HepG2 (cell line): ENCODE results near the gene RAB32.

Experiments
- BCL6 ChIP-seq: IDR thresholded peaks from 2 replicates; pipeline ENCODE4 v1.6.1; 2016; ENCODE audit warnings: missing genetic modification reagents, missing compliant biosample characterization
- CTCF ChIP-seq: sonication (generic); formaldehyde crosslinking; IDR thresholded peaks from 2 replicates; pipeline ENCODE4 v1.5.0; 2020; ENCODE audit warnings: mild to moderate bottlenecking, missing genetic modification reagents, moderate library complexity
- DR1 ChIP-seq: sonication (generic); formaldehyde crosslinking; IDR thresholded peaks from 2 replicates; pipeline ENCODE4 v1.8.0; 2021; ENCODE audit warnings: mild to moderate bottlenecking, missing genetic modification reagents, inconsistent platforms
- NFIC ChIP-seq: IDR thresholded peaks from 2 replicates; pipeline ENCODE4 v1.6.1; 2012; ENCODE audit warnings: mild to moderate bottlenecking, low read length, inconsistent platforms
- USF2 ChIP-seq, 2 experiments: sonication (generic) in 1 of 2; formaldehyde crosslinking in 1 of 2; IDR thresholded peaks; 2 replicates each; pipeline versions ENCODE4 v1.5.1 to v1.6.1; 2011 to 2020; ENCODE audit warnings: borderline replicate concordance in 1 of 2, low read depth in 1 of 2, low read length in 1 of 2, mild to moderate bottlenecking in 1 of 2, missing genetic modification reagents in 1 of 2, moderate library complexity in 1 of 2
- ZNF777 ChIP-seq: sonication (generic); formaldehyde crosslinking; IDR thresholded peaks from 2 replicates; pipeline ENCODE4 v1.4.0; 2020; ENCODE audit warnings: missing genetic modification reagents

DNA sequence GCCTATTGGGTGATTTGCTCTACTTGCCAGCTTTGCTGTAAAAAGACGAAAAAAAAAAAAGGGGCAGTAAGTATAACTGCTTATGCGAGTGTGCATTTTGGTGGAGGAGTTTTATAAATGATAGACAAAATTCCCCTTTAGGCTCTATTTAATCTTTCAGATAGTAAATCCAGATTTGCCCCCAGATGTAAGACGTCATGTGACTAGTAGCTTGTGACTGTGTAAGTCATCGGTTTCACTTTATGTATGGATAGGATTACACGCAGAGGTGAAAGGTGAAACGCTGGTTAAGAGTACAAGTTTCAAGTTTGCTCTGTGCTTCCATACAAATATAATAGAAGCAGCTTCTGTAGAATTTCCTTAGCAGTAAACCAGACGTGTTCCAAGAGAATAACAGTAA, 7.9 kb downstream of the RAB32 start:
- TF ChIP-seq USF2 (IDR thresholded peaks at IDR 0.05; ENCODE audit: low read depth, low read length) (no peak), USF2 (CRISPR knock-in tag; IDR thresholded peaks at IDR 0.05; ENCODE audit: borderline replicate concordance) (no peak), BCL6 (CRISPR knock-in tag) (no peak), ZNF777 (no peak), DR1 (no peak), CTCF (CRISPR knock-in tag) (no peak), NFIC (no peak)
